ENCODE data around the gene TKTL1. TPM values are rescaled to one million over a fixed set of nuclear protein-coding genes. Genes with fewer than 3 reads are reported as not detected.

Gene TKTL1
- total and polyA plus RNA-seq, 2 of the 8 experiments (the other 6 are each of a cell fraction or from before 2014, with no cell fraction given), result 0.05 TPM; not detected in 1

- TF ChIP-seq SP1 (IDR thresholded peaks at IDR 0.05; ENCODE audit: low read depth, low read length) (peak; percentile 49; the same call in 1 of the 2 replicates), SIRT6 (IDR thresholded peaks at IDR 0.05; ENCODE audit: low read length) (no peak), KDM4A (IDR thresholded peaks at IDR 0.05; ENCODE audit: low read depth, low read length, severe bottlenecking) (no peak), TBP (IDR thresholded peaks at IDR 0.05; ENCODE audit: low read depth, low read length) (peak; percentile 93), ATF2 (IDR thresholded peaks at IDR 0.05; ENCODE audit: low read length) (no peak), JUN (IDR thresholded peaks at IDR 0.05; ENCODE audit: low read depth, low read length) (no peak), JUND (IDR thresholded peaks at IDR 0.05; ENCODE audit: low read length) (no peak), TCF12 (IDR thresholded peaks at IDR 0.05; ENCODE audit: low read depth, low read length) (no peak), EP300 (IDR thresholded peaks at IDR 0.05; ENCODE audit: borderline replicate concordance in 1 of 2, low read depth in 2 of 2, low read length in 2 of 2) (no peak), E2F6 (IDR thresholded peaks at IDR 0.05) (no peak), CTCF (IDR thresholded peaks at IDR 0.05; ENCODE audit: control extremely low read depth in 1 of 3, insufficient read depth in 1 of 3, low read depth in 1 of 3, low read length in 3 of 3) (no peak), FOSL1 (IDR thresholded peaks at IDR 0.05; ENCODE audit: insufficient read depth, low read depth, low read length) (no peak), POLR2AphosphoS5 (IDR thresholded peaks at IDR 0.05; ENCODE audit: low read depth, low read length) (peak; percentile 88), HDAC2 (IDR thresholded peaks at IDR 0.05; ENCODE audit: borderline replicate concordance in 1 of 2, low read depth in 2 of 2, low read length in 2 of 2) (0 out of 4 replicates have a peak, but pooled peaks of 1 of the 2 experiments have one; percentile 5), SIN3A (conservative IDR thresholded peaks at IDR 0.05 in 1 of 2, IDR thresholded peaks at IDR 0.05 in 1 of 2; ENCODE audit: low read depth in 1 of 2, low read length in 2 of 2) (0 out of 4 replicates have a peak, but pooled peaks have one; percentile 27 to 51), SAP30 (IDR thresholded peaks at IDR 0.05; ENCODE audit: insufficient read depth, insufficient replicate concordance, low read length) (no peak), ZNF274 (IDR thresholded peaks at IDR 0.05; ENCODE audit: borderline replicate concordance, extremely low read depth, low read length) (no peak), CBX8 (IDR thresholded peaks at IDR 0.05; ENCODE audit: borderline replicate concordance, low read depth, low read length) (no peak)
Observed at GRCh38 chrX:154371017-154371788, 75.6 kb downstream of the TKTL1 start (continued).
